ENCODE measurements around the gene FAM241B.

DNA sequence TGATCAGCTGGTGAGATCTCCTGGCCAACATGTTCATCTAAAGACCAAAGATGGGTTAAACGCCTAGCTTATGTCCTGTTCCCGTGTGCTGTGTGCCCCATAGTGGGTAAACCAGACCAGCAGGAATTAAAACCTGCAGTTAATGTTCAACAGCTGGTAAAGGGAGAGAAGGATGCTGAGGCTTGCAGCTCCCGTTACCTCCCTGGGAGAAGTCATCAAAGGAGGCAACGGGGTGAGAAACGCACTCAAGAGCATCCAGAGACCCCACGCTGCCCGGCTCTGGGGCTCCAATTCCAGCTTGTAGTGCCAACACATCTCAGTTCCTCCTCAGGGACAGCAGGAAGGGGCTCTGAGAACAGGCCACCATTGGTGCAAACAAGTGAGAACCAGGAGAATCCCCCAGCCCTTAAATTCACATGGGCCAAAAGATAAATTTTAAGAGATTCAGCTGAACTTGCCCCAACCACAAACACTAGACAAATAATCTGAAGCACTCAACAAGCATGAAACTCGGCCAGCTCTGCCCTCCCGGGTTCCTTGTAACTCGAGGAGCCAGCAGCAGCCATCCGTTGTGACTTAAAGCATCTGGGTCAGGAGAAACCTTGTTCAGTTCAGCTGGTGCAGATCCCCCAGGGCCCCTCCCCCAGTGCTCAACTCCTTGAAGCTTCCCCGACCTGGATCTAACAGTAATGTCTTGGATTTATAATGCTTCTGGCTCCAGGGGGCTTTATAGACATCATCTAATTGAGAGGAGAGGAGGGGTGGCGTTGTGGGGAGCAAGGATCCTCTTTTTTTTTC, 29.4 kb downstream of the FAM241B start:
- TF ChIP-seq EZH2 (IDR thresholded peaks at IDR 0.05; ENCODE audit: borderline replicate concordance, insufficient read depth, low read length, poor library complexity, severe bottlenecking) = no peak
- TF ChIP-seq, protein P1, sequence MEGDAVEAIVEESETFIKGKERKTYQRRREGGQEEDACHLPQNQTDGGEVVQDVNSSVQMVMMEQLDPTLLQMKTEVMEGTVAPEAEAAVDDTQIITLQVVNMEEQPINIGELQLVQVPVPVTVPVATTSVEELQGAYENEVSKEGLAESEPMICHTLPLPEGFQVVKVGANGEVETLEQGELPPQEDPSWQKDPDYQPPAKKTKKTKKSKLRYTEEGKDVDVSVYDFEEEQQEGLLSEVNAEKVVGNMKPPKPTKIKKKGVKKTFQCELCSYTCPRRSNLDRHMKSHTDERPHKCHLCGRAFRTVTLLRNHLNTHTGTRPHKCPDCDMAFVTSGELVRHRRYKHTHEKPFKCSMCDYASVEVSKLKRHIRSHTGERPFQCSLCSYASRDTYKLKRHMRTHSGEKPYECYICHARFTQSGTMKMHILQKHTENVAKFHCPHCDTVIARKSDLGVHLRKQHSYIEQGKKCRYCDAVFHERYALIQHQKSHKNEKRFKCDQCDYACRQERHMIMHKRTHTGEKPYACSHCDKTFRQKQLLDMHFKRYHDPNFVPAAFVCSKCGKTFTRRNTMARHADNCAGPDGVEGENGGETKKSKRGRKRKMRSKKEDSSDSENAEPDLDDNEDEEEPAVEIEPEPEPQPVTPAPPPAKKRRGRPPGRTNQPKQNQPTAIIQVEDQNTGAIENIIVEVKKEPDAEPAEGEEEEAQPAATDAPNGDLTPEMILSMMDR (IDR thresholded peaks at IDR 0.05; ENCODE audit: poor library complexity, severe bottlenecking) = no peak
